ENCODE data around the gene CRACR2B.

CRACR2B gene

DNA sequence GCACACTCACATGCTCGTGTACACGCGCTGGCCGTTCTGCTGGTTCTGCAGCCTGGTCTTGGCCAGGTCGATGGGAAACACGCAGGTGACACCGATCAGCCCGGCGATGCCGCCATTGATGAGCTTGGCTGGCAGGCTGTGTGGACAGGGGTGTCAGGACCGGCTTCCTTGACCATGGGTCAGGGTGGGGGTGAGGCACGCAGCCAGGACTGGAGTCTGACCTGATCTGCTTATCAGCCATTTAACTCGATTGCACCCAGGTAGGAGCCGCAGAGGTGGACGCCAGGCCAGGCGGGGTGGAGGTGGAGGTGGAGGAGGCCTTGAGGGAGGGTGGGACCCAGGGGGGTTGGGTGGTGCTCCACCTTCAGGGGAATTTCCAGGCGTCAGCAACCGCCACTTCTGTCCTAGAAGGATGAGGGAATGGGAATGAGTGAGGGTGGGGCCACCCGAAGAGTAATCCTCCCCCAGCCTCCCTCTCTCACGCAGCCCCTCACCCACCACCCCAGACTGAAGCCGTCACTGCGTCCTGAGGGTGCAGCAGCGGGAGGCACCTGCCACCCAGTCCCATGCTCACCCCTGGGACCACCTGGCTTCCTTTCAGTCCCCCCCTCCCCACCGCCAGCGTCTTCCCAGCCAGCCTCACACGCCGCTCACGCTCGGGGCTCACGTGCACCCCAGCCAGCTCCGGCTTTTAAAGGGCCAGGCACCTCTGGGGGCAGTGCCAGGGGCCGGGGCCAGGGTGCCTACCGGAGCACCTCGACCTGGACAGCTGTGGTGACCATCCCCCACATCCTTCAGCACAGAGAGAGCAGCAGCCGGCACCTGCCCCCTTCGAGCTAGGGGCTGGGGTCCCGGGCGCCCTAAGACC, 32.7 kb upstream of the CRACR2B start:
- no peak for DNase-seq

DNA sequence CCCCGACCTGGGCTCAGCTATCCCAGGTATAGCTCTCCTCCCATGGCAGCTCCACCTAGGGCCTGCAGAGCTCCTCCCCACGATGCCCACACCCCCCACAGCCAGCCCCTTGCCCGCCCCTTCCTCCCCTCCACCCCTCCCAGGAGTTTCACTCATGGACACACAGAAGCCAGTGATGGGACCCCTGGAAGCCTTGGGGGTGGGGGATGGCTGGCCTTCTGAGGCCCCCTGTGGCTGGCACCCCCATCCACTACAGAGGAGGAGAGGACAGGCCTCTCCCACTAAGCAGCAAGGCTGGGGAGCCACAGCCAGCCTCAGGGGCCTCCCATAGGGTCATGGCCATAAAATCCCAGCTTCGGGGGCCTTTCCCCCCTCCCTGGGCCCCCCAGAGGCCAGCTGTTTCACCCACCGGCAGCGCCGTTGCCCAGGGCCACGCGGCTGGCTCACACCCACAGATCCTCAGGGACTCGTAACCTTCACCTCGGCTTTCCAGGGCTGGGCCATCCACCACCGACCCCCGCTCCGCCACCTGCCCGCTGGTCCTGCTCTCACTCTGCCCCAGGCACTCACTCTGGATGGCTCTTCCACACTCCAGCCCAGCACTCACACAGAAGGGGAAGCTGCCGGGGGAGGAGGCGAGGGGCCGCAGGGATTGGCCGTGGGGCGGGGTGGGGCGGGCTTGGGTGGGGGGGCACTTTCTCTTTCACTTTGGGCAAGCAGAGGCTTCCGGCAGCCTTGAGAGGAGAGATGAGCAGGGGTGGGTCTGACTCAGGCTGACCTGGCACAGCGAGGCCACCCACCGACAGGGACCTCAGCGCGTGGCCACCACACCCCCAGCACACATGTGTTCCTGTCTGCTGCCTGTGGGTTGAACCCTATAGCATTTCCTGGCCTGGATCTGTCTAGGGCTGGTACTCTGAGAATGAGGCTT, 31.8 kb upstream of the CRACR2B start:
- DNase-seq: peak; percentile 81

DNA sequence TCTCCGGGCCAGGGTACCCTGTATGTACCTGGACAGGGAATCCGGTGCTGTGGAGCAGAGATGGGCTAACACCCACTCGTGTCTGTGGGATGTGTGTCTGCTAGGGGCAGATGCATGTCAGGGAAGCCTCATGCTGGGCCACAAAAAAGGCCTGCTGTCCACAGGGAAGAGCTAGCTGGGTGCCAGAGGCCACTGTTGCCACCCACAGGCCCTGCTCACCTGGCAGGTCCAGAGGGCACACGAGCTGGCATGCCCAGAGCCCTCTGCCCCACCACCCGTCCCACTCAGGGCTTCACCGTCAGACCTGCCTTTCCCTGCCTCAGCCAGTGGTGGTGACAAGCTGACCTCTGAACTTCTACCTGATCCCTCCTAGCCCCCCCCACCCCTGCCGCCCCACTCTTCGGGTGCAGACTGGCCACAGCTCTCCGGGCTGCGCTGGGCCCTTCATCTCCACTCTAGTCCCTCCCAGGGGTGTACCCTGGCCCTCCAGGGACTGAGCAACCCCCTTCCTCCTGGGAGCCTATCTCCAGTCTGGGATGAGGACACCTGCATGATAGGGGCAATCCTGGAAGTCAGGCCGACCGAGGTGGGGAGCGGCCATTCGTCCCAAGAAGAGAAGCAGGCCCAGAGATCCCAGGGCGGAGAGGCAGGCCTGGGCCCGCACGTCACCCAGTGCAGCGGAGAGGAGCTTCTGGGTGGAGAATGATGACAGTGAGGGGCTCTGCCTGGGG, 31.0 kb upstream of the CRACR2B start:
- no peak for DNase-seq

DNA sequence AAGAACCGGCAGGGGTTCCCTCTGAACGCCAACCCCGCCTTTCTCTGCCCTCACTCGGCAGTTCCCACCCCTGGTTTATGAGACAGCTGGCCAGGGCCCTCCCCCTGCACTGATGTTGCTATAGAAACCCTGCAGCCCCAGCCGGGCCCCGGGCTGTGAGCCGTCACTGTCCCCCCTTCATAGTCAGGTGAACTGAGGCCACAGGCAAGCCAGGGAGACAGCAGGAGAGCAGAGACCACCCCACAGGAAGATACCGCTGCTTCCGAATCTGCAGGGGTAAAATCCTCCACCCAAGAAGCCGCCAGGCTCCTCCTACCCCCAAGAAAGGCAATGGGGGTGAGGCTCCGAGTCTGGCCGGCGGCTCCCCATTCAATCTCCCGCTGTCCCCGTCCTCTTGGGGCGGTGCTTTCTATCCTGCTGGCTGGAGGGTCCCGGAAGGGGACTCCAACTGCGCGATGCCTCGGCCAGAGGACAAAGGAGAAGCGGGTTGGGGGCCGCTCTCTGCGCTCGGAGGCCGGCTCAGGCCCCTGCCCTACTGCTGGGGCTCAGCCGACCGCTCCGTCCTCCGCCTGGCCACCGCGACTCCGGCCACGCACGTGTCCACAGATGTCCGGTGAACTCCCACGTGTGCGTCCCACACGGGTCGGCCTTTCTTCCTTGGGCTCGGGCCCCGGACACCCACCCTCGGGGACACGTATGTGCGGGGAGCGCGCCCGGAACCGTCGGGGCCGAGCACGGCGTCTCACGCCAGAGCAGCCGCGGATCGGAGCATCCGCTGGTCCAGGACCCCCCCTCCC, 30.2 kb upstream of the CRACR2B start:
- peak; percentile 62 for DNase-seq

DNA sequence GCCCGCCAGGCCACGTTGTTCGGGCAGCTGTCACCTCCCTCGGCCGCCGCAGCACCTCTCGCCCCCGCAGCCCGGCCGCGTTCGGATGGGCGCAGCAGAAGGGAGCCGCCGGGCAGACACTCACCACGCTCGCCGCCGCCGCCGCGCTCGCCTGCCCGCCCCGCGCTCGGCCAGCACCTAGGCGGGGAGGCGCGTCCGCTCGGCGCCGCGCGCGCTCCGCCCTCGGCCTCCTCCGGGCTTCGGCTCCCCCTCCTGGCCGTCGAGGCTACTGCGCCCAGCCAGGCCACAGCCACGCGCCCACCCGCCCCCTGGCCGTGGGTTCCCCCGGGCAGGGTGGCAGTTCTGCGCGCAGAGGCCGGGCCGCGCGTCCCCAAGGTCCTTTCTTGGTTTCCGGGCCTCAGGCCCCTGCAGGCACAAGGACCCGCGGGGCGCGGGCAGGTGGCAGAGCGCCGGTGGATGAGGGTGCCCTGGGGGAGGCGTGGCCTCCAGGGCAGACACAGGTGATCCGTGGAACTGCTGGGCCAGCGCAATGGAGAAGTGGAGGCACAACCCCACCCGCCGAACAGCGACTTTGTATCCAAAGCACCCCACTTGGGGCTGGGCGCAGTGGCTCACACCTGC, 29.5 kb upstream of the CRACR2B start, which contains the start of gene SLC25A22:
TSS of gene SLC25A22 (minus strand) at position 189 of the 621 bp plus-strand sequence. CDS start 3,275 bp downstream, outside the sequence.
- DNase-seq: peak; percentile 66

DNA sequence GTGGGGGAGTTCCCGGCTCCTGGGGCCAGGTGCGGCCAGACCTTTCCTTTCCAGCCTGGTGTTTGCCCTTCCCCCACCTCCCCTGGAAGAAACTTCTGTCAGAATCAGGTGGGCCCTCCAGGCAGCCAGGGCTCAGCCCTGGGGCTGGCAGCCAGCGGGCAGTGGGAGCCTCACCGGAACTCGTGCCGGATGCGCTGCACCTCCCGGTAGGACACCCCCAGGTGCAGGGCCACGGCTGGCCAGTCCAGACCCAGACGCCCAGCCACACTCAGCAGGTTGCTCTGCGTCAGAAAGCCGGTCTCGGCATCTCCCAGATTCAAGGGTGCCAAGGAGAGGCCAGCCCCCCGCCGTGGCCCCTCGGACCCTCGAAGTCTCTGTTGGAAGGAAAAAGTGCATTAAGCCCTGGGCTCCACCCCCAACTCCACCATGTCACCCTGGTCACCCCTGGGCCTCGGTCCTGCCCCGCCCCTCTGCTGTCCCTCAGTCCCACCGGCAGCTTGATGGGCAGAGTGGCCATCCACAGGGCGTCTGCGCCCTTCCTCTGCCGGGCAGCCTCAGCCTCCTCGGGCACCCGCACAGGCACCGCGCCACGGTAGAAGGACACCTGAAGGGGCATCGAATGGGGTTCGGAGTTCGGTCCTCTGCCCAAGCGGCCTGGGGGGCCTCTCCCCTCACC, 27.9 kb upstream of the CRACR2B start:
- no peak for DNase-seq

DNA sequence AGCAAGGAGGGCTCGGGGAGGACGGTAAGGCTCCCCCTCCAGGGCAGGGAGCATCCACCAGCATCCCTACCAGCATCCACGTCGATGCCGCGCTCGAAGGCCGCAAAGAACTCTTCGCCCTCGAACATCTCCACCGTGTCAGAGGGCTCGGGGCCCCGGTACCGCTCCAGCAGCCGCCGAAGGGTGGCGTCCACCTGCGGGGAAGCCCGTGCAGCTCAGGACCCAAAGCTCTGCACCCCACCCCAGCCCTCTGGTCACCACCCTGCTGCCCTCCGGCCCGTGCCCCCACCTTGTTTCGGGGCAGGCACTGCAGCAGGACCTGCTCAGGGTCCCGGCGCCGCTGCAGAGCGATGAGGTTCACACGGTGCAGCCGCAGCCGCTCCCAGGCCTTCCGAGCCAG, 27.2 kb upstream of the CRACR2B start:
- no peak for DNase-seq

DNA sequence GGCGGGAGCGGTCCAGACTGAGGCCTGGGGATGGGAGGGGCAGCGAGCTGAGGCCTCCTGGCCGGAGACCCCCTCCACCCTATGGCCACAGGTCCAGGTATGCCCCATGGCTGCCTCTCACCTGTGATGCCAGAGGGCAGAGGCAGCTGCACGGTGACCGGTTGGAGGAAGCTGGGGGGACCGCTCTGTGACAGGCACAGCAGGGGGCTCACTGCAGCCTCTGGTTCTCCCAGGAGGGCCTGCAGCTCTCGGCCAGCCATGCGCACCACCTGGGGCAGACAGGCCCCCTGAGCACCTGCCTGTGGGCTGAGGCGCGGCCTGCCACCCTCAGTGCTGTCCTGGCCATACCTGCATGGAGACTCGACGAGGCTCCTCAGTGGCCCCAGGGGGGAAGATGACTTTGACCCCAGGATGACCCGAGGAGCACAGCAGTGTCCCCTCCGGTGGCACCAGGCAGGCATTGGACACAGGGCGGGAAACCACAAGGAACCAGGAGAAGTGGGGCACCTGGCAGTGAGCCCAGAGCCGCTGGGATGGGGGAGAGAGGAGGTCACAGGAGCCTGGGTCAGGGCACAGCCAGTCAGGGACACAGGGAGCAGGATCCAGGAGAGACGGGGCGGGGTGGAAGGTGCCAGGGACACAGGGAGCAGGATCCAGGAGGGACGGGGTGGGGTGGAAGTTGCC, 26.5 kb upstream of the CRACR2B start:
- no peak for DNase-seq

DNA sequence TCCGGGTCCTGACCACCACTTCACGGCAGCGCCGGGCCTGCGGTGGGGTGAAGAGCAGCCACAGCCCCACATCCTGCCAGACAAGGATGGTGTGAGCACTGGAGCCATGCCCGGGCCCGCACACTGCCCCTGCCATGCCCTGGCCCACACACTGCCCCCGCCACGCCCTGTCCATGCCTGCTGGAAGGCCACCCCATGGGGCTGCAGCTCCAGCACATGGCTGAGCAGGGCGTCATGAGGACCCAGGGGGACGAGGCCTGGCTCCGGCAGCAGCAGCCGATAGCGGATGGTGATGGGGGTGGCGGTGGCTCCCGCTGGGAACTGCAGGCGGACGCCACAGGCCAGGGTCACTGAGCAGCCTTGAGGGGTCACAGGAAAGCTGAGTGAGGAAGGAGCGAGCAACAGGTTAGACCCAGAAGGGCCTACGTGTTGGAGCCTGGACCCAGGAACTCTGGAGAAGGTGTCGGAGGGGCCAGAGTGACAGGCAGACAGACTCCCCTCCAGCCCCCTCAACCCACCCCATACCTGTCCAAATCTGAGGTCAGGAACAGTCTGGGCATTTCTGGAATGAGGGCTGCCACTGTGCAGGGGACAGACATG, 25.6 kb upstream of the CRACR2B start:
- no peak for DNase-seq

DNA sequence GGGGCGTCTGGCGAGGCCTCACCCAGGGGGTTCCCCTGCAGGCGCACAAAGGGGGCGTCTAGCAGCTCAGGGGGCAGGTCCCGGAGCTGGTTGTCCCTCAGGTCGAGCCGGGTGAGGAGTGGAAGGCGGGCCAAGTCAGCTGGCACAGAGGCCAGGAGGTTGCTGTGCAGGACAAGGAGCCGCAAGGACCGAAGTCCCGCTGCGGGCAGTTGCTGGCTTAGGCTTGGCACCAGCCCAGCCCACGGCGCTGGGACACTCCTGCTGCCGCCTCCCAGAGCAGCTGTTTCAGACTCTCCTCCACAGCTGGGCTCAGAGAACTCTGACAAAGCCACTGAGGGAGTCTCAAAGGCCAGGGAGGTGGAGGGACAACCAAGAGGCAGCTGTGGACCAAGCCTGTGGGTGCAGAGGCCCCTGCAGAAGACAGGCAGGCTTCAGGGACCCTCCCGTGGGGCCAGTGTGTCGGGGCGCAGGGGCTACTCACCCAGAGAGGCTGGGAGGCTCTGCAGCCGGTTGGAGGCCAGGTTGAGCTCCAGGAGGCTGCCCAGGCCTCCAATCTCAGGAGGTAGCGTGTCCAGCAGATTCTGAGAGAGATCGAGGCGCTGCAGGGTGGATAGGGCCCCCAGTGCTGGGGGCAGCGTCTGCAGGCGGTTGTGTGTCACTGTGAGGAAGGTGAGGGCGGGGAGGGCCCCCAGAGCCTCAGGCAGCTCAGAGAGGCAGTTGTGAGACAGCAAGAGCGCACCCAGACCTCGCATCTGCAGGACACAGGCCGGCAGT, 24.8 kb upstream of the CRACR2B start:
- no peak for DNase-seq

DNA sequence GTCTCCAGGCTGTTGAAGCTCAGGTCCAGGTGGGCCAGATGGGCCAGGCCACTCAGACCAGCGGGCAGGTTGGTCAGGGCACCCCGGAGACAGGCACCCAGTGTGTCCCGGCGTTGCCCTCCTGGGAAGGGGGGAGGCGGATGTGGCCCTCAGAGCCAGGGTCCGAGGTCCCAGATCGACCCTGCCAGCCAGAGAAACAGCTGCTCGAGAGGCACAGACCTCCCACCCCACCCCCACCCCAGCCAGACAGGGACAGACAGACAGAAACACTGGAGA, 24.3 kb upstream of the CRACR2B start:
- no peak for DNase-seq

DNA sequence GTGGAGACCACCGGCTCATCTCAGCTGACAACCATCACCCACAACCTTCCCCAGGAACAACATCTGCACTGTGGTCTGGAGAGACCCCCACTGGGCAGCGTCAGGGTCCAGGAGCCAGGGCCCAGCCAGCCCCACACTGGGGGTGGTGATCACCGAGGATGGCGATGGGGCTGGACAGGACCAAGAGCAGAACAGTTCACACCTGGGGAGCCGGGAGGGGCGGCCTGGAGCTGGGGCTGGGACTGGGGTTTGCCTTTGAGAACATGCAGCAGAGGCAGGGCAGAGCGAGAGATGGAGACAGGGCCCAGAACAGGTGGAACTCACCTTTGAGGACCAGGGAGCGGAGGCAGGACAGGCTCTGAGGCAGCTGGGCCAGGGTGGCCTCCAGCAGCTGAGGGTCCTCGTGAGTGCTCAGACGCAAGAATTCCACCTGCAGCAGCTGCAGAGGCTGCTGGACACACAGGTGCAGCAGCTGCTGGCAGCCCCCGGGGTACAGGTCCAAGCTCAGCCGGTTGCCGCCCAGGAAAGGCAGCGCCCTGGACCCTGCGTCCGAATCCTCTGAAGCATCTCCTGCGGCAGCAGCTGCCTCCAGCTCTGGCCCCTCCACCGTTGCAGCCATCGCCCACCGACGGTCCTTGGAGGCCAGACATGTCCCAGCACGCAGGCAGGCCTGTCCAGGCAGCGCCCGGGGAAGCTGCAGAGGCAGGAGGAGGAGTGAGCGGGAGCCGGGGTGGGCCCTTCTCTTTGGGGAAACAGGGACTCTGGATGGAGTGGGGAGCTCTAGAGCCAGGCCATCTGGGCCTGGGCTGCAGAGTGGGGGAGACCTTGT, 23.7 kb upstream of the CRACR2B start:
- no peak for DNase-seq

DNA sequence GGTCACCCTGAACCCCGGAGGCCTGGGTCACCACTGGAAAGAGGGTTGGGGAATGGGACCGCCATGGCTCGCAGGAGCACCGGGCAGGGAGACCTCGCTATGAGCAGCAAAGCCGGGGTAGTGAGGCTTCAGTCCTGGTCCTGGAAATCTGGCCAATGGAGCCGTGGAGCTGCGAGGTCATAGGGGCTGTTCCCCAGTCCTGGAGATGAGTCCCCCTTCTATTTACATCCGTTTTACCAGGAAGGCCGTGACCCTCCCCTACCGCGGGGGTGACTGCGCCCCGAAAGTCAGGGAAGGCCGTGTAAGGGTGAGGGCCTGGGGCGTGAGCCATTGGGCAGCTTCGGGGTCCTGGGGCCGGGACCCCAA, 23.1 kb upstream of the CRACR2B start:
- no peak for DNase-seq

DNA sequence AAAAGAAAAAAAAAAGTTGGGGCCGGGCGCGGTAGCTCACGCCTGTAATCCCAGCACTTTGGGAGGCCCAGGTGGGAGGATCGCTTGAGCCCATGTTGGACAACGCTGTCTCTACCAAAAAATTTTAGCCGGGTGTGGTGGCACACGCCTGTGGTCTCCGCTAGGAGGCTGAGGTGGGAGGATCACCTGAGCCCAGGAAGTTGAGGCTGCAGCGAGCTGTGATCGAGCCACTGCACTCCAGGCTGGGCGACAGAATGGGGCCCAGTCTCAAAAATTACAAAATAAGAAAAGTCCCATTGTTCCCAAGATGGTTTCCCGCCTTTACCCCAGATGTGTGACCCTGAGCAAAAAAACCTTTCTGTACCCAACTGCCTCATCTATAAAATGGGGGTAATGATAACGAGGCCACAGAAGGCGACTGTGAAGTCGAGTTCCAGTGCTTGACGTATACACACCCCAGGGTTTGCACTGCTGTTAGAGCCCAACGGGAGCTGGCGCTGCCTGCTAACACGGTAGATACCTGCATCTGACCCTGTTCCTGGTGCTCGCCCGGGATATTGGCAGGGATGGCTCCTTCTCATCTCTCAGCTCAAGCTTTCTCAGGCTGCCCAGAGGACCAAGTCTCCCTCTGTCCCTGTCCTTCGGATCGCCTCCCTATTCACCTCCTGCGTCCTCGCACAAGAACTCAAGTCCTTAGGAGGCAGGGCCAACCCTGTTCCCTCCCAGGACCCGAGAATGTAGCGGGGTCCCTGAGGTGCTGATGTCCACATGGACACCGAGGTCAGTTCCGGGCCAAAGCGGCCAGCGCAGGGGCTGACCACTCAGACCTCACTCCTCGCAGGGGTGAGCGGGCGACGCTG, 19.1 kb upstream of the CRACR2B start:
- no peak for DNase-seq

DNA sequence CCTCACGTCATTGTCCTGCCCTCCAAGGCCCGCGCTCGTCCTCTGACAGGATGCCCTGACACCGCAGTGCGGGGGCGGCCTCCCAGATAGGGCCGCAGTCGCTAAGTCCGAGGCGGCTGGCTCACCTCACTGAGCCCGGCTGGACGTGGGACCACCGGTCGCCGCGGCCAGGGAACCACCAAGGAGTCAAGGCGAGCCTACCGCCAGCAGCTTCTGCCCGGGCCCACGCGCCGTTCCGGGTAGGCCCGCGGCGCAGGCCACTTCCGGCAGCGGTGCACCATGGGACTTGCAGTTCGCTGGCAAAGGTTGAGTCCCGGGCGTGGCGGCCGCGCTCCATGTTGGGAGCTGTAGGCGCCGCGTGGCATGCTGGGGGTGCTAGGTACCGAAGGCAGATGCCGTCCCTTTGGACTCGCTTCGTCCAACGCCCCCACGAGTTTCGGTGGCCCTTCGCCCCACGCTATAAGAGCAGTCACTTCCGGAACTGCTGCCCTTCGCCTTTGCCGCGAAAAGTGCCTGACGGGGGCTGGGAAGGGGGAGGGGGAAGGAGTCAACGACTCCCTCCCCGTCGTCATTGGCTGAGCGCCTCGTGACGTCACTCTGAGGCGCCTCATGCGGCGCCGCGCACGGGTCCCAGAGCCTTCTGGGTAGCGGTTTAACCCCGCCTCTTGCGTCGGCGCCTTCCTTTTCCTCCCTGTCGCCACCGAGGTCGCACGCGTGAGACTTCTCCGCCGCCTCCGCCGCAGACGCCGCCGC, 18.3 kb upstream of the CRACR2B start, which contains the start of gene RPLP2:
TSS of gene RPLP2 (plus strand) at position 681 of the 753 bp plus-strand sequence. CDS start 268 bp downstream, outside the sequence.
- DNase-seq: peak; percentile 93

DNA sequence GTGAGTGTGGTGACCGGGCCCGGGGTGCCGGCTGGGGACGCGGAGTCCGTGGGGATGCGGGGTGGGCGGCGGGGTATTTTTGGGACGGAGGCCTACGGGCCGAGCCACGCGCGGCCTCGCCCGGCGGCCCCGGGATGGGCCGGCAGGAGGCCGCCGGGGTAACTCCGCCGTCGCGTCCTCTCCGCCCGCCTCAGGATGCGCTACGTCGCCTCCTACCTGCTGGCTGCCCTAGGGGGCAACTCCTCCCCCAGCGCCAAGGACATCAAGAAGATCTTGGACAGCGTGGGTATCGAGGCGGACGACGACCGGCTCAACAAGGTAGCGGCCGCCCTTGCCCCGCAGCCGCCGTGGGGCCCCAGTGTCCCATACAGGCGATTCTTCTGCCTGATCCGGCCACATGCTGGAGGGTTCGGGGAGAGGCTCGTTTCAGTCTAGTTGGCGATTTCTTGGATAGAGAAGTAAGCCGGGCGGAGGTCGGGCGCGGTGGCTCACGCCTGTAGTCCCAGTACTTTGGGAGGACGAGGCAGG, 17.6 kb upstream of the CRACR2B start:
- DNase-seq: no peak

All from NCI-H2029 (cell line).